CD4-positive, alpha-beta T cell treated with Interleukin-10 for 1 hour (primary cell): ENCODE results near the gene RNU1-3.
"Not testable (repeated sequence)": the region's sequence is repeated elsewhere in the genome, so short reads cannot be mapped to it uniquely, and the experiment has no call there.

Experiments
- DNase-seq: peaks from one replicate; pipeline ENCODE4 v3.0.0-alpha.2; 2020

RNU1-3 gene

DNA sequence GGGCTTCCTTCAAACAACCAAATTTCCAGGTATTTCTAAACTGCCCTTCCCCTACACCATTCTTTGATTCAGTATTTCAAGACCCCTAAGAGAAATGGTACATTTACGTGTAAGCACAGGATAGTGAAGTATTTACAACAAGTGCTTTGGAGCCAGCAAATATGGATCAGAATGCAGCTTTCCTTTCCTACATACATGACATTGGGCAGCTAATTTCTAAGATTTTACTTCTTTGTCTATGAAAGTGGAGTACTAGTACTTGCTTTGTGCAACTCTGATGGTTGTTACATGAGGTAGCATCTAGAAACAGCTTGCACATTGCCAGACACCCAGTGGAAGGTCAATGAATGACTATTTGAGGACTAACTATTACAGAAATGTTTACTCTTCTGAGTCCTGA, 15.2 kb downstream of the RNU1-3 start:
- not testable (repeated sequence) for DNase-seq

DNA sequence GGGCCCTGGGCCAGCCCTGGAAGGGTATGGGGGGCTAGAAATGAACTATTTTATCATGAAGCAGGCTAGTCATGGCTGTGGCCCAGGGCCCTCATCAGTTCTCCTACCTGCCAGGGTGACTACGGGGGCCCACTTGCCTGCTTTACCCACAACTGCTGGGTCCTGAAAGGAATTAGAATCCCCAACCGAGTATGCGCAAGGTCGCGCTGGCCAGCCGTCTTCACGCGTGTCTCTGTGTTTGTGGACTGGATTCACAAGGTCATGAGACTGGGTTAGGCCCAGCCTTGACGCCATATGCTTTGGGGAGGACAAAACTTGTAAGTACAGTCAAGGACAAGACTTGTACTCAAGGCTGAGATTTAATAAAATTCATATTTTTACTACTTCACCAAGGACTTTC, 16.8 kb downstream of the RNU1-3 start:
- not testable (repeated sequence) for DNase-seq

DNA sequence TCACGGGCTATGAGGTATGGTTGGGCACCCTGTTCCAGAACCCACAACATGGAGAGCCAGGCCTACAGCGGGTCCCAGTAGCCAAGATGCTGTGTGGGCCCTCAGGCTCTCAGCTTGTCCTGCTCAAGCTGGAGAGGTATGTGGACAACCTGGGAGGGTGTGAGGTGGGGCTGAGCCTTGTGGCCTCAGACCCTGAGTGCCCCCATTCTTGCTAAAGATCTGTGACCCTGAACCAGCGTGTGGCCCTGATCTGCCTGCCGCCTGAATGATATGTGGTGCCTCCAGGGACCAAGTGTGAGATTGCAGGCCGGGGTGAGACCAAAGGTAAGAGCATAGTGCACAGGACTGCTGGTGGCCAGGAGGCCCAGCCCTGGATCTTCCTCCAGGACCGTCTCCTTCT, 17.4 kb downstream of the RNU1-3 start:
- DNase-seq, result not testable (repeated sequence)

DNA sequence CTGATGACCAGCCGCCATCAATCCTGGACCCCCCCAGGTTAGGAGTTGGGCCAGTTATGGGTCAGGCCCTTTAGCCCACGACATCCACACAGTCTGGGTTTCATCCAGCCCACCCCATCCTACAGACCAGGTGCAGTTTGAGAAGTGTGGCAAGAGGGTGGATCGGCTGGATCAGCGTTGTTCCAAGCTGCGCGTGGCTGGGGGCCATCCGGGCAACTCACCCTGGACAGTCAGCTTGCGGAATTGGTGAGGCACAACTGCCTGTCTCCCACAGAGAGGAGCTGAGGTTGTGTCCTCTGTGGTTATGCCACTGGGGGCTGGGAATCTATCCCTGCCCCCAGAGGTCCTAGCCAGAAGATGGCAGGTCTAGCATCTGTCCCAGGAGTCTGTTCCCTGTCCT, 18.0 kb downstream of the RNU1-3 start:
- not testable (repeated sequence) for DNase-seq

DNA sequence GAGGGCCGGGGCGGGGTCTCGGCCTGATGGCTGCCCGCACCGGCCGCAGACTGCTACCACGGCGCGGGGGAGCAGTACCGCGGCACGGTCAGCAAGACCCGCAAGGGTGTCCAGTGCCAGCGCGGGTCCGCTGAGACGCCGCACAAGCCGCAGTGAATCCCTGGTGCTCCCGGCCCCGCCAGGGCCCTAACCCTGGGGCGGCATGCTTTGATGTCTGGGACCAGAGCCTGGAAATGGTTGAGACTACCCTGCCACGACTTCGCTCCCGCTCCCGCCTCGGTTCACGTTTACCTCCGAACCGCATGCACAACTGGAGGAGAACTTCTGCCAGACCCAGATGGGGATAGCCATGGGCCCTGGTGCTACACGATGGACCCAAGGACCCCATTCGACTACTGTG, 18.5 kb downstream of the RNU1-3 start:
- not testable (repeated sequence) for DNase-seq

DNA sequence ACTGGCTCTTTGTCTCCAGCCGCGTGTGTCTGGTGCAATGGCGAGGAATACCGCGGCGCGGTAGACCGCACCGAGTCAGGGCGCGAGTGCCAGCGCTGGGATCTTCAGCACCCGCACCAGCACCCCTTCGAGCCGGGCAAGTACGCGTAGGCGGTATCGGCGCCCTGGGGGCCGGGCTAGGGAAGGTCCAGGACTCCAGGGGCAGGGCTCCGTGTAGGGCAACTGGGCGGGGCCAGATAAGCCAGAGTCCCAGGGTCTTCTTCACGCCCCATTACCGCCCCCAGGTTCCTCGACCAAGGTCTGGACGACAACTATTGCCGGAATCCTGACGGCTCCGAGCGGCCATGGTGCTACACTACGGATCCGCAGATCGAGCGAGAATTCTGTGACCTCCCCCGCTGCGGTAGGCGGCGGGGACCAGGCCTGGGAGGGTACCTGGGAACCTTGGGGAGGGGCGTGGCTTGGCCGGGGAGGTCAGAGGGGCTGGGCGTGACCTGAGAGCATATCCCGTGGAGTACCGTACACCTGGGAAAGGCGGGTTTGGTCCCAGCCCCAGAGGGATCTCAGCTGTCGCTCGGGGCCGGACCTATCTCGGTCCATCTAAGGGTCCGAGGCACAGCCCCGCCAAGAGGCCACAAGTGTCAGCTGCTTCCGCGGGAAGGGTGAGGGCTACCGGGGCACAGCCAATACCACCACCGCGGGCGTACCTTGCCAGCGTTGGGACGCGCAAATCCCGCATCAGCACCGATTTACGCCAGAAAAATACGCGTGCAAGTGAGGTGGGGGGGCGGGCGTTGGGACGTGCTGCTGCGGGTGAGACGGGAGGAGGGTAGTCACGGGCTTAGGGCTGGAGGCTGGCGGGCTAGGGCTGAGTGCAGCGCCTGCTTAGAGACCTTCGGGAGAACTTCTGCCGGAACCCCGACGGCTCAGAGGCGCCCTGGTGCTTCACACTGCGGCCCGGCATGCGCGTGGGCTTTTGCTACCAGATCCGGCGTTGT, 19.3 kb downstream of the RNU1-3 start:
- DNase-seq, result peak; percentile 30

DNA sequence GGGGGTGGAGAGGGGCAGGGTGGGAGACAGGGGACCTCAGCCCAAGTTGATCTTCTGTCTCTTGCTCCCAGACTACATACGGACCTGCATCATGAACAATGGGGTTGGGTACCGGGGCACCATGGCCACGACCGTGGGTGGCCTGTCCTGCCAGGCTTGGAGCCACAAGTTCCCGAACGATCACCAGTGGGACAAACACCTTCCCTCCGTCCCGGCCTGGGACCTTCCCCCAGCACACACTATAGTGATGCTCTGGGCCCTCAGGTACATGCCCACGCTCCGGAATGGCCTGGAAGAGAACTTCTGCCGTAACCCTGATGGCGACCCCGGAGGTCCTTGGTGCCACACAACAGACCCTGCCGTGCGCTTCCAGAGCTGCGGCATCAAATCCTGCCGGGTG, 20.0 kb downstream of the RNU1-3 start:
- DNase-seq, result not testable (repeated sequence)

DNA sequence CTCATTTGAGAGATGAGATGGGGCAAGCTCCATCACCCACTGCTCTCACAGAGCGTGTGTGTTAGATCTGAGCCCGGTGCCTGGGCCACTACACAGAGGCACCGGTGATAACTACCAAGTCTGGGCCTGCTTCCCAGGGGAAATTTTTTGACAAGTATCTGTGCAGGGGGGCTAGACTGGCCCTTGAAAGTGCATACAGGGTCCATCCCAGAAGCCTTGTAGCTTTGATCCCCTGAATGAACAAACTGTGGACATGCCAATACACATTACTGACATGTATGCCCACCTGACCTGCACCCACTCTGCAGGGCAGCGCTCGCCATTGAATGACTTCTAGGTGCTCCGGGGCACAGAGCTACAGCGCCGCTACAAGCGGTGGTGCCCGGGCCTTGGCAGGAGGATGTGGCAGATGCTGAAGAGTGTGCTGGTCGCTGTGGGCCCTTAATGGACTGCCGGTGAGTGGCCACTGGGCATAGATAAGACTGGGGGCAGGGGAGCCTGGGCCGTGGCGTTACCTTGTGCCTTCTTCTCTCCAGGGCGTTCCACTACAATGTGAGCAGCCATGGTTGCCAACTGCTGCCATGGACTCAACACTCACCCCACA, 20.6 kb downstream of the RNU1-3 start:
- DNase-seq, result not testable (repeated sequence)

DNA sequence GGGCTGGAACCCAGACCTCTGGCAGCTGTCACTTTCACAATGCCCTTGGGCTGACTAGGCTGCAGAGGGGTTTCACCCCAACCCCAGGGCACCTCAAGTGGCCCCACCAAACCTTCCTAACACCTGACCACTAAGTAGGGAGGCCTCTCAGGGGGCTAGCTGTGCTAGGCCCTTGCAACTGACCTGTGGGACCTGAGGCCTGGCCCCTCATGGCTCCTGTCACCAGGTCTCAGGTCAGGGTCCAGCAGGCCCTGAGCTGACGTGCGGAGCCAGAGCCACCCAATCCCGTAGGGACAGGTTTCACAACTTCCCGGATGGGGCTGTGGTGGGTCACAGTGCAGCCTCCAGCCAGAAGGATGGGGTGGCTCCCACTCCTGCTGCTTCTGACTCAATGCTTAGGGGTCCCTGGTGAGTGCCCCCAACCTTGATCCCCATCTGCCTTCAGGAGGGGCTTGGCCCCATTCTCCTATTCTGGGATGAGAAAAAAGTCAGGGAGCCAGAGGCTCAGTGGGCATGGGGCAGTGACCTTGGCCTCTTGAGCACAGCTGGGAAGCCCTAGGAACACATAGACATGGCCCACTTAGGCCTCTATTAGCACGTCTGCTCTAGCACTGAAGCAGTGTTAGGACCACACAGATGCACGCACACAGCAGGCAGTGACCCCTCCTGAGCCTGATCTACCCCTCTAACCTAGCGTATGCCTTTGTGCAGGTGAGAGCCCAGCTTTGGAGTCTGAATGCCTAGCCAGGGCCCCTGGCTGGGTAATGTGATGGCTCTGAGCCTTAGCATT, 21.3 kb downstream of the RNU1-3 start:
- peak; percentile 23 for DNase-seq

DNA sequence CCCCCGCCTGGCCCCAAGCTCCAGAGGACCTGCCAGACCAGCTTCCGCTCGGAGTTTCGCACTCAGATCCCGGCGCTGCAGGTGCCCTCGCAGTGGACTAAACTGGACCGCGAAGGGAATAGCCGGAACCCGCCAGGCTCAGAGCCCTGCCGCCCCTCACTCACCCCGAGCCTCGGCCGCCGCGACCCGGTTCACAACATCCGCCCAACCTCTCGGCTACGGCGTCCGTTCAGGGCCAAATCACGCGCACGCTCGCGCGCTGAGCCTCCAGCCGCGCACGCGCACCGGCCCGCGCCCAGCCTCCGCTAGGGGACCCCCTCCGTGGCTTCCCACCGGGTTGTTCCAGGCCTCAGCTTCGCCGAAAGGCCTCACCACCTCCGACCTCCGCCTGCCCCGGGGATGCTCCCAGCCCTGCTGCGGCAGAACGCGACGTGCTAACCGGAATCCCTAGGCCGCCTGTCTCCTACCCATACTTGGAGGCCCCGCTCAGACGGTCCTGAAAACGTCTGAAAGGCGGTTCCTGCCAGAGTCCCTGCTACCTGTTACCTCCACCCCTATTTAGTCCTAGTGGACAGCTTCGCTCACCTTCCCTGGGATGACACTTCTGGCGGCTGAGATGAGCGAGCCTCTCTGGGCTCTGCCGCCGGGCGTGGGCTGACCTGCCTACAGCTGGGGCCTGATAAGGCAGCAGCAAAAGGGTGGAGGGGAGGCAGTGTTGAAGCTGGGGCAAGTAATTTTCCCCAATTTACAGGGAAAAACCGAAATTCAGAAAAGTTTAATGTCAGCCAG, 22.1 kb downstream of the RNU1-3 start:
- DNase-seq, result peak; percentile 97

DNA sequence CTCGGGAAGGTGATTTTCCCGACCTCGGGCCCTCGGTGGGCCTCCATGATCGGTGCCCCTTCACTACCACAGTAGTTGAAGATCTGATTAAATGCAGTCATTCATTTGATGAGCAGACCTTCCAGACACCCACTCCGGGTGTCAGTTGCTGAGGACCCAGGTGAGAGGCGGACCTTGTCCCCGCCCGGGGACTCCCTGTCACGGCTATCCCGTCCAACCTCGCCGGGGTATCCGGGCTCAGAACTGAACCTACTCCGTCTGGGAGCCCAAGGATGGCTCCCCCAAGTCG, 22.6 kb downstream of the RNU1-3 start:
- no peak for DNase-seq

DNA sequence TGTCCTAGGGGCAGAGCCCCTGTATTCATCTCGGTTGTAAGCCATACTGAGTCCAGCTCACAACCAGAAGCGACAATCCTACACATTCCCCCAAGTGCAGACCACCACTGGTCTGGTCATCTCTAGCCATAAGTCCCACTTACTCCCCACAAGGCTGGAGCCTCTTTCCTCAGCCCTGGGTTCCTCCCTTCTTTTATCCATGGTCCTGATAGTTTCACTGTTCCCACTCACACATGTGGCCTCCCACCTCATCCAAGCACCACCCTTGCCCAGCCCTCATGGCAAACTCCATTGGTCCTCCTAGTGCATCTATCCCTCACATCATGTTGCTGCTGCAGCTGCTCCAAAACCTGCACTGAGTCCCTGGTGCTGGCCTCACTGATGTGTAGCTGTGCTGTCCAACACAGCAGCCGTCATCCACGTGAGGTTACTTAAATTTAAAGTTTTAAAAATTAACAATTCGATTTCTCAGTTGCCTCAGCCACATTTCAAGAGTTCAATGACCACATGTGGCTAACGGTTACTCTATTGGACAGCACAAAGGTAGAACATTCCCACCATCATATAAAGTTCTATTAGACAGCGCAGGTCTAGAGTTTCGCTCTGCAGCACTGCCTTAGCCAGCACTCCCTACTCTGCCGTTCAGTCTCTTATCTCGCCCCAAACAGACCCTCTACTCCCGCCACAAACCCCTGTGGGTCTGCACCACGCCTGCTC, 23.1 kb downstream of the RNU1-3 start:
- DNase-seq, result not testable (repeated sequence)

DNA sequence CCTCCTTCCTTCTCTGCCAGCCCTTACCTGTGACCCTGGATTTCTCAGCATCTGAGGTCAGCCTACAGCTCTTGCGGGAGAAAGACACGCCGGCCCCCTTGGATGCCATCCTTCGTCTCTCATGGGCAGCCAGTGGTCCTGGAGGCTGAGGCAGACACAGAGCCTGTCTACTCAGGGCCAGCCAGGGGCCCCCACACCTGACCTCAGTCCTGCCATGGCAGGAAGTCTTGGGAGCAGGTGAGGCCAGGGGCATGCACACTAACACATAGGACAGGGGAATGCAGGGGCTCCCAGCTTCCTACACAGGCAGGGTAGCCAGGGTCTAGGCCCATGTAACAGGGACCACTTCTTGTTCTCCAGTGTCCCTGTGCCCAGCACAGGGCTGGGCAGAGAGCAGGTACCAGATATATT, 23.7 kb downstream of the RNU1-3 start:
- not testable (repeated sequence) for DNase-seq

DNA sequence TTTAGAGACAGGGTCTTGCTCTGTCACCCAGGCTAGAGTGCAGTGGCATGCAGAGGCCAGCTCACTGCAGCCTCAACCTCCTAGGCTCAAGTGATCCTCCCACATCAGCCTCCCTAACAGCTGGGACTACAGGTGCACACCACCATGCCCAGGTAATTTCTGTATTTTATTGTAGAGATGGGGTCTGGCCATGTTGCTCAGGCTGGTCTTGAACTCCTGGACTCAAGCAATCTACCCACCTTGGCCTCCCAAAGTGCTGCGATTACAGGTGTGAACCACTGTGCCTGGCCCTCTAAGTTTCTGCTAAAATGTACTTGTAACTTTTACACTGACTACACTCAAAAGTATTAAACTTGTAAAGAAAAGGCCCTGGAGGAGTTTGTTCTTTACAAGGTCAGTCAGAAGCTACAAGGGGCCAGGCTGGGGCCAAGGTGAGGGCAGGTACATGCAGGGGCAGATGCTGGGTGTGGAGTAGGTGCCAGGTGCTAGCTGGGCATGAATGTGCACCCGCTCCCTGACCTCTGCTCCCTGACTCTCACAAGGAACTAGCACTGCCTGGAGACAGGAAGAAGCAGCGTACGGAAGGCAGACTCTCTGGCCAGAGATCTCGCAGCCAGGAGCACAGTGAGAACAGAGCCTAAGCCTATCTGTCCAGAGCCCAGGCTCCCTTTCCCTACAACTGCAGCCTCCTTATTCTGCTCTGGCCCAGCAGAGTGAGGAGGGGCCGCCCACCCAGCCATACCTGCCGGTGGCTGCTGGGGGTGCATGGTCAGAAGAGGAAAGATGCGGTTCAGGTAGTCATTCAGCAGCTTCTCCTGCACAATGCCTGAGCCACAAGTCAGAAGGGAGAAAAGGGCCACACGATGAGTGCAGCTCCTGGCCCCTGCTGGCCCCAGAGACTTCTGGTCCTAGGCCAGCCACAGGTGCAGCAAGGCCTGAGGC, 24.5 kb downstream of the RNU1-3 start:
- DNase-seq, result not testable (repeated sequence)

DNA sequence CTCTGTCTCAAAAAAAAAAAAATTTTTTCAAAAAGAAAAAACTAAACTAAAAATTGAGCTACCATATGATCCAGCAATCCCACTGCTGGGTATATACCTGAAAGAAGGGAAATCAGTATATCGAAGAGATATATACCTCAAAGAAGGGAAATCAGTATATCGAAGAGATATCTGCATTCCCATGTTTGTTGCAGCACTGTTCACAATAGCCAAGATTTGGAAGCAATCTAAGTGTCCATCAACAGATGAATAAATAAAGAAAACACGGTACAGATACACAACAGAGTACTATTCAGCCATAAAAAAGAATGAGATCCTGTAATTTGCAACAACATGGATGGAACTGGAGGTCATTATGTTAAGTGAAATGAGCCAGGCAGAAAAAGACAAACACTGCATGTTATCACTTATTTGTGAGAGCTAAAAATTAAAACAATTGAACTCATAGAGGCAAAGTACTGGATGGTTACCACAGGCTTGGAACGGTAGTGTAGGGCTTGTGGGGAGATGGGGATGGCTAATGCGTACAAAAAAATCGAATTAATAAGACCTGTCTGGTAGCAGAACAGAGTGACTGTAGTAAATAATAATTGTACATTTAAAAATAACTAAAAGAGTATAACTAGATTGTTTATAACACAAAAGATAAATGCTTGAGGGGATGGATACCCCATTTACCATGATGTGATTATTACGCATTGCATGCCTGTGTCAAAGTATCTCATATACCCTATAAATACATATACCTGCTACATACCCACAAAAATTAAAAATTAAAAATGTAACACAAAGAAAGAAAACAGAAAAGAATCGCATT, 25.4 kb downstream of the RNU1-3 start:
- not testable (repeated sequence) for DNase-seq

DNA sequence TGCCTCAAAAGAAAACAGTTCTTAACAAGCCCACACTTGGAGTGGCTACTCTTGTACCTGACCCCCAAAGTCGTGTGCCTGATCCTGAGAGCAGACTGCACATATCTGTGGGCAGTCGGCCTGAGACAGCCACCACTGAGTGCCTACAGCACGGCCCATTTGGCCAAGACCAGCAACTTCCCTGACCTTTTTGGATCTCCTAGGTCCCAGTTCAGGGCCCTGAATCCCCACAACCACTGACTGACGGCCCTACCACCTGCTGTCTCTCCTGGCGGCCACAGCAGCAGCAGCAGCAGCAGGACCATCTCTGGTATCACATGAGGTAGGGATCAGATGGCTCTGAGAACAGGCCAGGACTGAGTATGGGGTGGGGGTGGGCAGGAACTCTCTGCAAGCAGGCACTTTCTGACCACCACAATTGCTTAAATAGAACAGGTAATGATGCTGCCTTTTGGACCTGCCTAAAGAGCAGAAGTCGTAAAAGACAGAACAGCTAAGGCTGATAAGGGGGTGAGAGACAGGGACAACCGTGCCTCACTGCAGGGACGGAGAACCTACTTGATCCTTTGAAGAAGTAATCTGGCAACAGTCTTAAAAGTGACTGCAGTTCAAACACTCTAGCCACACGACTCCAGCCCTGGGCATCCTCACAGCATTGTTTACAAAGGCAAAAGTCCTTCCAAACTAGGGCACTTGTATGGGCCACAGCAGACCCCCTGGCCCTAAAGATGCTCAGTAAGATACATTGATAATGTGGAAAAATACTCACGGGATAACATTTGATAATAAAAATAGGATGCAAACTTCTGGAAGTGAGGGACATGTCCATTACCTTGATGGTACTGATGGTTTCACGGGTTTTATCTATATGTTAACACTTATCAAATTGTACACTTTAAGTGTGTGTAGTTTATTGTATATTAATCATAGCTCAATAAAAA, 27.4 kb downstream of the RNU1-3 start:
- not testable (repeated sequence) for DNase-seq

DNA sequence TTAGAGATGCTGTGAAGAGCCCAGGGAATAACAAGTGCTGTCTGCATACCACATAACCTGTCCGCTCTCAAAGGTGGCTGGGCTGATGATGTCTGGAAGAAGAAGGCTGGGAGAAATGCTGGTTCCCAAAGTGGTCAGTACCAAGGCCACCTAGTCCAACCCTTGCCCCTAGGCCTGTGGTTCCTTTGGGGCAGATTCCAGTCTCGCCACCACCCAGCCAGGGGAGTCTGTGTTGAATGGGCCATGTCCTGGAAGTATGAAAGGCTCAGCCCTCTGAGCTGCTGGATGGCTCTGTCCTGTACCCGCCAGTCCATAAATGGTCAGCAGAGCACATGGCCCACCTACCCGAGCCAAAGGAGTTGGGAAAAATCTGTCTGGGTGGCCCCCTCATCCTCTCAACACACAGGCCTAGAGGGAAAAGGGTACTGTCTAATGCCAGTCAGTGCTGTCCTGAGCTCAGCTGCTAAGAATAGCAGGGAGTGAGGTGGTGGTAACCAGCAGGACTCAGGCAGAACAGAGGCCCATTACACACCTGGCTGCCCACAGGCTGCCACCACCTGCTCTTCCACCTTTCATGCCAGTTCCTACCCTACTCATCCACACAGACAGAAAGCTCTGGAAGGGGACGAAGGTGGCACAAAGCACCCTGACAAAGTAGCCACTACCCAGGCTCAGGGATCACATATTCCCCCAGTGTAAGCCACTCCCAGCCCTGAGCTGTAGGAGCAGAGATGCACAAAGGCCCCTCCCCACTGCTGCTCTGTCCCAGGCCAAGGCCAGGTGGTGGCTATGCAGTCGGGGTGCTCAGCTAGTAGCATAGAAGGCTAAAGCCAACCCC, 28.6 kb downstream of the RNU1-3 start:
- DNase-seq, result not testable (repeated sequence)
